ENCODE results near the gene ABHD16A.
A peak's percentile ranks its signal among the peaks of the same experiment; 100 is the strongest.

The ABHD16A gene

GRCh38 chr6:31702819-31703716 lies at the start of gene ABHD16A:
ABHD16A (minus strand) TSS chr6:31703324; CDS start chr6:31703281, 43 bp downstream.
- no peak for TF ChIP-seq CTCF (IDR thresholded peaks at IDR 0.05; ENCODE audit: low read depth, low read length, missing control alignments)
- peak; percentile 95 for DNase-seq (ENCODE audit: extremely low read depth, low read depth)
- peak within 1 kb of the TSS; percentile 66 for H3K4me3 ChIP-seq (replicated peaks; ENCODE audit: low read depth, low read length)

GRCh38 chr6:31752739-31753319 lies 49.7 kb upstream of the ABHD16A start:
- no peak for DNase-seq (ENCODE audit: extremely low read depth, low read depth)
- TF ChIP-seq CTCF (IDR thresholded peaks at IDR 0.05; ENCODE audit: low read depth, low read length, missing control alignments): no peak
- no peak overlapping the region for H3K4me3 ChIP-seq (replicated peaks; ENCODE audit: low read depth, low read length)

GRCh38 chr6:31750411-31751022 lies 47.4 kb upstream of the ABHD16A start:
- no peak for DNase-seq (ENCODE audit: extremely low read depth, low read depth)
- no peak overlapping the region for H3K4me3 ChIP-seq (replicated peaks; ENCODE audit: low read depth, low read length)
- TF ChIP-seq CTCF (IDR thresholded peaks at IDR 0.05; ENCODE audit: low read depth, low read length, missing control alignments): no peak

- DNase-seq (ENCODE audit: extremely low read depth, low read depth): no peak
- no peak overlapping the region for H3K4me3 ChIP-seq (replicated peaks; ENCODE audit: low read depth, low read length)
- no peak for TF ChIP-seq CTCF (IDR thresholded peaks at IDR 0.05; ENCODE audit: low read depth, low read length, missing control alignments)
Observed at GRCh38 chr6:31749301-31750036, 46.3 kb upstream of the ABHD16A start.

GRCh38 chr6:31744422-31744821 lies 41.3 kb upstream of the ABHD16A start:
- no peak overlapping the region for H3K4me3 ChIP-seq (replicated peaks; ENCODE audit: low read depth, low read length)
- TF ChIP-seq CTCF (IDR thresholded peaks at IDR 0.05; ENCODE audit: low read depth, low read length, missing control alignments): no peak
- DNase-seq (ENCODE audit: extremely low read depth, low read depth): no peak

GRCh38 chr6:31742894-31743293 lies 39.8 kb upstream of the ABHD16A start:
- no peak for TF ChIP-seq CTCF (IDR thresholded peaks at IDR 0.05; ENCODE audit: low read depth, low read length, missing control alignments)
- no peak overlapping the region for H3K4me3 ChIP-seq (replicated peaks; ENCODE audit: low read depth, low read length)
- DNase-seq (ENCODE audit: extremely low read depth, low read depth): no peak

Data from HFF-Myc (cell line).